Prostate gland (tissue), 2 donors: ENCODE measurements around the gene PCBP1. TPM values are rescaled to one million over a fixed set of nuclear protein-coding genes. Genes with fewer than 3 reads are reported as not detected.

Experiments
- DNase-seq: peaks from one replicate; pipeline ENCODE4 v3.0.0-alpha.2; 2019; ENCODE audit warnings: low spot score
- H3K27ac ChIP-seq, 2 donors: fragments of 200-600 bp; sonication (generic); 2 replicates each; pipeline ENCODE4 v1.5.1; 2017 to 2019
- H3K27me3 ChIP-seq: fragments of 200-600 bp; sonication (generic); replicated peaks from 2 replicates; pipeline ENCODE4 v1.5.1; 2019; ENCODE audit not compliant: insufficient read depth
- H3K36me3 ChIP-seq, 2 donors: fragments of 200-600 bp; sonication (generic); 1 replicate in 1 of 2; 2 replicates in 1 of 2; pipeline versions ENCODE4 v1.5.1 to v1.8.1; 2017 to 2019
- H3K4me1 ChIP-seq: fragments of 200-600 bp; sonication (generic); replicated peaks from 2 replicates; pipeline ENCODE4 v1.5.1; 2019
- H3K4me3 ChIP-seq, 2 donors: fragments of 200-600 bp; sonication (generic); 2 replicates each; pipeline ENCODE4 v1.5.1; 2017 to 2019
- H3K9me3 ChIP-seq: fragments of 200-600 bp; sonication (generic); 2 replicates; pipeline ENCODE4 v1.5.1; 2017
- CTCF ChIP-seq, 4 experiments: fragments of 200-600 bp in 2 of 4; fragments of 450-650 bp in 2 of 4; sonication (generic) in 2 of 4; IDR thresholded peaks; 1 replicate in 3 of 4; 2 replicates in 1 of 4; pipeline ENCODE4 v1.5.1; 2016 to 2019; ENCODE audit warnings: antibody characterized with exemption in 4 of 4, mild to moderate bottlenecking in 2 of 4, moderate library complexity in 2 of 4
- POLR2A ChIP-seq: fragments of 450-650 bp; IDR thresholded peaks from one replicate; pipeline ENCODE4 v1.6.1; 2016; ENCODE audit warnings: antibody characterized with exemption, mild to moderate bottlenecking
- POLR2AphosphoS5 ChIP-seq: sonication (generic); formaldehyde crosslinking; IDR thresholded peaks from one replicate; pipeline ENCODE4 v1.6.1; 2017; ENCODE audit warnings: antibody characterized with exemption
- WGBS: methylation state at CpG from one replicate; pipeline ENCODE4 v1.1.5; 2018; 5-methylcytosine and 5-hydroxymethylcytosine counted together
- intact Hi-C: fragments of 100-400 bp; cut with DNase I; formaldehyde crosslinking; loops from one replicate; pipeline ENCODE4 v1.14.2; 2022
- total RNA-seq, 2 donors: library from RNA; depleted of rRNA; stranded (reverse); fragments of >200 nt; gene quantifications; one replicate each; pipeline ENCODE4 v1.1.0, GENCODE V29; 2016

Gene PCBP1
- total RNA-seq, 2 donors from 2014 or later, result 166 to 219 TPM

- no peaks in the 10 kb centered on the region for H3K9me3 ChIP-seq
- H3K4me3 ChIP-seq, result no peak overlapping the region
- H3K27me3 ChIP-seq, result no peaks in the 10 kb centered on the region
- no peak overlapping the region for H3K27ac ChIP-seq
- TF ChIP-seq POLR2AphosphoS5 (no peak), POLR2A (no peak), CTCF (IDR thresholded peaks at IDR 0.05) (no peak)
- no peaks in the 10 kb centered on the region for H3K4me1 ChIP-seq
- intact Hi-C loops, result no loop called here
- no peak for DNase-seq
- 90% methylated on average over 15 of the region's 15 CpGs for WGBS
- no peaks in the 10 kb centered on the region for H3K36me3 ChIP-seq
These were observed 42.8 kb upstream of the PCBP1 start for GRCh38 chr2:70044290-70045040.

GRCh38 chr2:70045405-70045804 is 41.9 kb upstream of the PCBP1 start:
- Histone ChIP-seq H3K4me1 (no peaks in the 10 kb centered on the region), H3K4me3 (no peak overlapping the region), H3K27me3 (no peaks in the 10 kb centered on the region), H3K36me3 (no peaks in the 10 kb centered on the region), H3K27ac (no peak overlapping the region), H3K9me3 (no peaks in the 10 kb centered on the region)
- intact Hi-C loops, result no loop called here
- TF ChIP-seq CTCF (IDR thresholded peaks at IDR 0.05) (no peak), POLR2A (no peak), POLR2AphosphoS5 (no peak)
- 79% methylated on average over 6 of the region's 6 CpGs for WGBS
- DNase-seq, result no peak

- intact Hi-C loops, result no loop called here
- no peak for DNase-seq
- Histone ChIP-seq H3K36me3 (no peaks in the 10 kb centered on the region), H3K4me1 (no peaks in the 10 kb centered on the region), H3K4me3 (no peak overlapping the region), H3K27ac (no peak overlapping the region), H3K9me3 (no peaks in the 10 kb centered on the region), H3K27me3 (no peaks in the 10 kb centered on the region)
- no peak for TF ChIP-seq CTCF (IDR thresholded peaks at IDR 0.05)
- TF ChIP-seq POLR2AphosphoS5, result no peak
- TF ChIP-seq POLR2A, result no peak
- 89% methylated on average over 2 of the region's 2 CpGs for WGBS
These were observed 41.3 kb upstream of the PCBP1 start for GRCh38 chr2:70045932-70046331.

- H3K4me3 ChIP-seq, result no peak overlapping the region
- intact Hi-C loops, result no loop called here
These were observed 40.7 kb upstream of the PCBP1 start for GRCh38 chr2:70046534-70046933.

More at GRCh38 chr2:70046534-70046933, 40.7 kb upstream of the PCBP1 start:
- DNase-seq, result no peak
- H3K36me3 ChIP-seq, result no peaks in the 10 kb centered on the region
- TF ChIP-seq POLR2AphosphoS5 (no peak), POLR2A (no peak), CTCF (IDR thresholded peaks at IDR 0.05) (no peak)
- H3K27me3 ChIP-seq, result no peaks in the 10 kb centered on the region
- no peak overlapping the region for H3K27ac ChIP-seq
- 35% methylated on average over 2 of the region's 2 CpGs for WGBS
- H3K9me3 ChIP-seq, result no peaks in the 10 kb centered on the region
- no peaks in the 10 kb centered on the region for H3K4me1 ChIP-seq
